ENCODE results near the gene PRPS1L1.

Gene PRPS1L1

GRCh38 chr7:18027628-18028027 is at the start of gene PRPS1L1:
PRPS1L1 (minus strand) TSS chr7:18027846.
- DNase-seq, result no peak

GRCh38 chr7:18076461-18076860 is 48.8 kb upstream of the PRPS1L1 start:
- DNase-seq, result no peak

- DNase-seq, result no peak
Observed at GRCh38 chr7:18068745-18069144, 41.1 kb upstream of the PRPS1L1 start.

GRCh38 chr7:18064242-18064838 is 36.7 kb upstream of the PRPS1L1 start:
- DNase-seq, result peak; percentile 10 to 31

DNA sequence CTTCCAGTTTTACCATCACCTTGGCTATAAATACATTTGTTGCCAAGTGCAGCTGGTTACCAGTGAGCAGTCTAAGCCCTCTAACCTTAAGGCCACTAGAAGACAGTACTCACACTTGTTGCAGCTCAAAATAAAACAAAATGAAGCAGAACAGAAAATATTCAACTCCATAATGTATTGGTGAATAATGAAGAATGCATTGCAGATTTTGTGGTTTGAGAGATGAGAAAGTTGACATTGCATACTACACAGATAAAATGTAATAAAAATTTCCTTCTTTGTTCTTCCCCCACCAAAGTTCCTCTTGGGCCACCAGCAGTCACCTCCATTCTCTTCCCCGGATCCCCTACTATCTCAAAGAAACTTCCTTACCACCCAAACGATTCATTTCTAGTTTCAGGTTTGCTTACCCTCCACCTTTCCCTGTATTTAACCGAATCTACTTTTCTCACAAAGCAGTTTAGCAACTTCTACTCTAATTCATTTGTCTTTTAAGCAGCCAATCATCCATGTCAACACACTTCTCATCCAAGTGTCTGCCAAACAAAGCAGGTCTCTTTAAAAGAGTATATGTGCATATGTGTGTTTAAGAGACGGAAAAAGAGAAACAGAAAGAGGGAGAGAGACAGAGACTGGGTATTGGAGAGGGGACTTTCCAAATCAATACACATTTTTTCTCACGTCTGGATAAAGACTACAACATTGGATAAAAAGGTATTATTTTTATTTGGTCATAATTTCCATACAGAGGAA is 35.7 kb upstream of the PRPS1L1 start:
- DNase-seq, result no peak

- no peak for DNase-seq
Observed at GRCh38 chr7:18059171-18059570, 31.5 kb upstream of the PRPS1L1 start.

GRCh38 chr7:18053941-18054340 is 26.3 kb upstream of the PRPS1L1 start:
- DNase-seq, result no peak

DNA sequence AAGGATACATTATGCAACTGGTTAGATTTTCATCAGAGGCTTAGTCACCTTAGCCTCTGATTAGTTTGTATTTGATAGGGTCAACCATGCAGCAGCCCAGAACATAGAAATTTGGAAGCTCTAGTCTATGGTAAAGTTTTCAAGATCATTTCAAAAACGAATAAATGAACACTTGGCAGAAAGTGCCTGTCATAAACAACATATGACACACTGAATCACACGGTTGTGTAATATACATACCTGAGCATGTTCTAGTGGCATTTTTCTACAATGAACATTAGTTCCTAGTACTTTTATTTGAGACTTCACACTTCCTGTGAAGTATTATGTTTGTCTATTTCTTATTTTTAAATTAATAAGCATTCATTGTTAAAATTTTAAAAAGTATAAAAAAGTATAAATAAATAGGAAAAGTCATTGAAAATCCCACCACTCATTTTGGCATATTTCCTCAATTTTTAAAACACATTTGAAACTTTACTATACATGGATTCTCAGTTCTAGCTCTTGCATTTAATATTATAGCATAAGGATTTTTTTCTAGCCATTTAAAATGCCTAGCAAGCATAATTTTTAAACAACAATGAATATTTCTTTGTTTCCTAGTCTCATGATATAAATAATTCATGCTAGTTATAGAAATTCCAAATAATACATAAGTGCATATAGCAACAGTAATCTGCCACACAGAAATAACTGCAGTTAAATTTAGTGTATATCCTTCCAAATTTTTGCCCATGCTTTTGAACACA is 25.7 kb upstream of the PRPS1L1 start:
- no peak for DNase-seq

DNA sequence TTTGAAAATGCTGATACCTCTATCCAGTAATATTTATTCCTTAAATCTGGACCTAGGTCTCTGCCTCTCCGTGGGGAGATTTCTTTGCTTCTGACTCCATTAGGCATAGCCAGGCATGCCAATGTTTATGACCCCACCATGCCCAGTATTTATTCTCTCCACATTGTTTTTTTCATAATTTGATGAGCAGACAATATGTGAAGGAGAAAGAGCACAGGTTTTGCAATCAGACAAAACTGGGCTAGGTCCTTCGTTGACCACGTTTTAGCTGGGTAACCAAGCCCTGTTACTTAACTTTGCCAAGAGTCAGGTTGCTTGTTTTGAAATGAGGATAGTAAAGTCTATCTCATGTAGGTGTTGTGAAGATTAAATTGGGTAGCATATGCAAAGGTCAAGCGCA is 21.6 kb upstream of the PRPS1L1 start:
- DNase-seq, result no peak

DNA sequence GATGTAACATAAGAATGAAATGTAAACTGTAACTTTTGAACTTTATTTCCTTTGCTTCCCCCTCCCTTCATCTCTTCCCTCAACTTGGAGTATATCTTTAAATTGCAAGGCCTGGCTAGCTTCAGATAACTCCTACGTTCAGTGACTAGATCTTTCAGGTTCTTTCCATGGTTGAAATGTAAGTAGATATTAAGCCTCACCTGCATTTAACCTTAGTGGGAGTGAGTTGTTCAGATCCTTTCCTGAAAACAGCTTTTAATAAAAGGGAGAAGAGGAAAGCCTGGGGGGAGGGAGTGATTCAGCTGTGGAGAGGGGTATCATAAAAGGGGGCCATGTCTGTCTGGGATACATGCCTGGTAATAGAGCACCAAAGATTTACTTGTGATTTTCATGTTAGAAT is 19.0 kb upstream of the PRPS1L1 start:
- no peak for DNase-seq

GRCh38 chr7:18045171-18045570 is 17.5 kb upstream of the PRPS1L1 start:
- DNase-seq, result no peak

DNA sequence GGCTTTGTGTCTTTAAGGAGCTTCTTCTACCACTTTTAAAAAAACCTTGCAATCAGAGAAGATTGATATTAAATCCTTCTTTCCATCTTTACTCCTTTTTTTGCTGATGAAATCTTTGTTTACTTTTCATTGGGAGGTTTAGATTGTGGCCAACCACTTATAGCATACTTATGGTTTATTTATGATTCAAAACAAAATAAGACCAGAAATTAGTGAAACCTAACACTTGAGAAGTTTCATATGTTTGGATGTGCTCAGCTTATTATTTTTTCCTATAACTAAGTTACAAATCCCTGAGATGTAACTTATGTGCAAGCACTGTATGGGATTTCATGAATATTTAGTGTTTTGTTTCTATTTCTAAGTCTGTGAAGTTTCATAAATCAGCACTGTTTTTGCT is 13.5 kb upstream of the PRPS1L1 start:
- DNase-seq, result no peak

DNA sequence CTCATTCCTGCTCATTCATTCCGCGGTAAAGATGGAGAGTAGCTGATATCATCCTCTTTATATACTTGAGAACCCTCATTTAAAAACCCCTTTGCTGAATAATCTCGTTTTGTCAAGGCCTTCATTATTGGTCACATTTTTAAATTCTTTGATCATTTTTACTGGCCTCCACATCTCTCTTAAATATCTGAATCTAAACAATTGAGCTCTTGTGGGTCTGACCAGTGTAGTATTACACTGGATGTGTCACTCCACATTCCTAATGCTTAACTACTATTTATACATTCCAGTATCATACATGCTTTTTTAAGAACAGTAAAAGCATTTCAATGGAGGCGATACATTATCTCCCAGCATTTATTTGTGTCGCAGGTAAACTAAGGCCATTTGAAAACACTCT is 12.6 kb upstream of the PRPS1L1 start:
- no peak for DNase-seq

DNA sequence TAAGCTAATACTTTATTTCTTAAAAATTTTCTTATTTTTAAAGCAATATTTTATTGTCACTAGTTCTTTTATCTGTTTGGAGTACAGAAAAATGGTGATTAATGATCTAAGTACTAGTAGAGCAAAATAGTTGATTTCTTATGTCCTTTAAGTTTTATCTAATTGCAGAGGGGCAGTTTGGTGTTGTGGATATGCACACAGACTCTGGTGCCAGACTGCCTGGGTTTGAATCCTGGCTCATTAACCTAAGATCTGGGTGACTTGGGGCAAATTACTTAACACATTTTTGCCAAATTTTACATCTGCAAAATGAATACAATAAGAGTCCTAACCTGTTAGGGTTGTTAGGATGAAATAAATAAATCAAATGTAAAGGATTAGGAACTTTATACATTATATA is 10.7 kb upstream of the PRPS1L1 start:
- DNase-seq, result peak in 1 of 2 experiments; percentile 2

DNA sequence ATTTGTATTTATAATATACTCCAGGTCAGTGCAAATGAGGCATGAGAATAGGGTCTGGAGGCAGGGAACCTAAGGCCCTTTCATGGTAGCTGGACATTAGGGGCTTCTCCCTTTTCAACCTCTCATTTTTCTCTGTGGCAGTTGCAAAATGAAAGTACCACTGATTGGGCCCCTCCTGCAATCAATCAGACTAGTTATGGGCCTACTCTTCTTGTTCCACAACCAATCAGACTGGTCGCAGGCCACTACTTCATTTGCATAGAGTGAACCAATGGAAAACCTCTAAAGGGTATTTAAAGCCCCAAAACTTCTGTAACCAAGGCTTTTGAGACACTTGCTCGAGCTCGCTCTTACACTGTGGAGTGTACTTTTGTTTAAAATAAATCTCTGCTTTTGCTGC is 10.0 kb upstream of the PRPS1L1 start:
- DNase-seq, result no peak

- DNase-seq, result no peak
Observed at GRCh38 chr7:18036783-18037182, 9.1 kb upstream of the PRPS1L1 start.

DNA sequence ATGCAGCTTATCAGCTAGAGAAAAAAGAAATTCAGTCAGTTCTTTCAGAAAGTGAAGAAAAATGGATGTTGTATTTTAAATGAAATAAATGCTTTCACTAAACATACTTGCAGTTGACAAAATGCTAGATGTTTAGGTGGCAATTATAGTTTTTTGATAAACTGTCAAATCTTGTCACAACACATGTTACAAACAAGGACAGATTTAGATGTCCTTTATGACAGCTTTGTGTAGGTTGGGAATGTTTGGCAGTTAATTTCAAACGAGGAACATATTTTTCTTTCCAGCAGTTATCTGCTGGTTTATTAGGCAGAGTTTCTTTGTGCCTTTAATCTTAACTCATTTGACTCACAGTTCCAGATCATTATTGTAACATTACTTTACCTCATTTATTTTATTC is 3.1 kb upstream of the PRPS1L1 start:
- no peak for DNase-seq

- DNase-seq, result no peak
Observed at GRCh38 chr7:18020138-18020715, 7.4 kb downstream of the PRPS1L1 start.

GRCh38 chr7:18019555-18019954 is 8.1 kb downstream of the PRPS1L1 start:
- DNase-seq, result no peak

DNA sequence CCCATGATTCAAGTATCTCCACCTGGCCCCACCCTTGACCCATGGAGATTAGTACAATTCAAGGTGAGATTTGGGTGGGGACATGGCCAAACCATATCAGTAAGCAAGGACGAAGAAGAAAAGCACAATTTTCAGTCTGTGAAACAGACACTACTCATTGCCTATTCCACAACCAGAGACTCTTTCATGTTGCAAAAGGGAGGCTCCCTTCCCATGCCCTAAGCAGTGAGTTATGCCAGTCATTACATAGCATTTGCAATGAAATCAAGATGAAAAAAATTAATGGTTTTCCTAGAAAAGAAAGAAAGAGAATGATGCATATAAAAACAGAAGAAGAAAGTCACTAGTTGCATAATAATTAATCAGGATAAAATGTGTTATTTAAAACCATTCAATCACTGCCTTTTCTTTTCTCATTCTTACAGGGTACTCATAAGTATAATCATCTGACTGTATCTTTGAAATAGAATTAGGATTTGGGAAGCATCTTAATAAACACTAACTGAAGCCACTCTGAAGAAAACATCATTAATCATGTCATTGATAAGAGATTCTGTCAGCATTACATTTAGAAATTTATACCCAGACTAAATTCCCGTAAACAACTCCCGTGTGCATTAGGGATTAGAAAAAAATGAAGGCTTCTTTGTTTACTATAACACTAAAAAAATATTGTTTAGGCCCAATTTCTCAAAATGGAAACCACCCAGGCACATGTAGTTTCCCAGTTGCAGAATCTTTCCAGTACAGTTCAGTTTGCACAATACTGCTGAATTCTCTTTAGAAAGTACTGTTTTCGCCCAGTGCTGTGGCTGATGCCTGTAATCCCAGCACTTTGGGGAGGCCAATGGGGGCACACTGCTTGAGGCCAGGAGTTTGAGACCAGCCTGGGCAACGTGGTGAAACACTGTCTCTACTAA is 9.1 kb downstream of the PRPS1L1 start:
- DNase-seq, result no peak

DNA sequence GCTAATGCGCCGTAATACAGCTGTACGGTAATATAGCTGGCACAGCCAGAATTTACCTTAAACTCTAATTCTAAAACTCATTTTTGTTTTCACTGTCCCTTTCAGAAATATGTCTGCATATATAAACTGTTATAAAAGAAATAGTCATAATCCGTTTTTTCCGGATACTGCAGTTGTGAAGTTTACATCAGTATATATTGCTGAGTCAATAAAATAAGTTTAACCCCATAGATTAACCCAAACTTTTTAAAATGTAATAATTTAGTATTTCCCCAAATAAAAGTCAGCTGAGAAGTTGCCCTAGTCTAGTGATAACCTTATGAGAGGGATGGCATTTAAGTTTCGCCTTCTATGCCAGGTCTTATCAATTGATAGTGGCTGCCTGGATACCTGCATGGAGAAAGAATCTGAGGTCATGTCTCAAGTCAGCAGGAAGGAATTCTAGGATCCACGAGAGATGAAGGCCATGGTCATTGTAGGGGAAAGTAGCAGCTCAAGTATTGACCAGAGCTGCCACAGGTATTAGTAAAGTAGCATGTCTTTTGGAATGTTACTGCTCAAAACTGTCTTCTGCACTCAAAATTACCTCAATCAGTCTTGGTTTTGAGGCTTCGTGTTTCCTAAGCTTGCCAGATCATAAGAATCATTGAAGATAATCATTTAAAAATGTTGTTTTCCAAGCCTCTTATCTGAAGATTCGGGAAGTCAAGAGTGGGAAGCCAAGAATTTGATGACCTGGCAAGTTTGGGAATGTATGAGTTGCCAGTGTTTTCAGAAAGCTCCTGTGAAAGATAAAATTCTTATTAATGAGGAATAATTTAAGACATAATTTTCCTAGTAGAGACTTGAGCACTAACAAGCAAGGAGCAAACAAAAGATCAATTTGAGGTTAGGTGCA is 10.8 kb downstream of the PRPS1L1 start:
- no peak for DNase-seq

DNA sequence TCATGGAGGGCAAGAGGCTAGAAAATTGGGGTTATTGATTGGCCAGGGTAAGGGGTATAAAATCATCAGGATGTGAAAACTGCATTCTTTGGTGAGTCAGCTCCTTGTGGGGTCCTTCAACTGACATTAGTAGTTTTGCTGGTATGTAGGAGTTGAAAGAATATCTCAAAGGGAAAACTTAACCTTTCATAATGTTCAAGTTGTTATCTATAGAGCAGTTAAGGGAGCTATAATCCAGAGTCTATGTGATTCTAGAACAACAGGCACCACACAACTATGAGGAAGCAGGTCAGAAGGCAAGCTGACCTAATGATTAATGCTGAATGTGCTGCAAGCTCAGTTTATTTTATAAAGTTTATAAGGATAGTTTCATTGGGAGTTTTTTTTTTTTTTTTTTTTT is 13.7 kb downstream of the PRPS1L1 start:
- DNase-seq, result no peak
